CD4-positive, alpha-beta T cell treated with Interleukin-4 for 4 hours (primary cell): ENCODE data around the gene CPXM2.

ENCODE experiments used
- DNase-seq: peaks from one replicate; pipeline ENCODE4 v3.0.0-alpha.2; 2020

The CPXM2 gene

DNA sequence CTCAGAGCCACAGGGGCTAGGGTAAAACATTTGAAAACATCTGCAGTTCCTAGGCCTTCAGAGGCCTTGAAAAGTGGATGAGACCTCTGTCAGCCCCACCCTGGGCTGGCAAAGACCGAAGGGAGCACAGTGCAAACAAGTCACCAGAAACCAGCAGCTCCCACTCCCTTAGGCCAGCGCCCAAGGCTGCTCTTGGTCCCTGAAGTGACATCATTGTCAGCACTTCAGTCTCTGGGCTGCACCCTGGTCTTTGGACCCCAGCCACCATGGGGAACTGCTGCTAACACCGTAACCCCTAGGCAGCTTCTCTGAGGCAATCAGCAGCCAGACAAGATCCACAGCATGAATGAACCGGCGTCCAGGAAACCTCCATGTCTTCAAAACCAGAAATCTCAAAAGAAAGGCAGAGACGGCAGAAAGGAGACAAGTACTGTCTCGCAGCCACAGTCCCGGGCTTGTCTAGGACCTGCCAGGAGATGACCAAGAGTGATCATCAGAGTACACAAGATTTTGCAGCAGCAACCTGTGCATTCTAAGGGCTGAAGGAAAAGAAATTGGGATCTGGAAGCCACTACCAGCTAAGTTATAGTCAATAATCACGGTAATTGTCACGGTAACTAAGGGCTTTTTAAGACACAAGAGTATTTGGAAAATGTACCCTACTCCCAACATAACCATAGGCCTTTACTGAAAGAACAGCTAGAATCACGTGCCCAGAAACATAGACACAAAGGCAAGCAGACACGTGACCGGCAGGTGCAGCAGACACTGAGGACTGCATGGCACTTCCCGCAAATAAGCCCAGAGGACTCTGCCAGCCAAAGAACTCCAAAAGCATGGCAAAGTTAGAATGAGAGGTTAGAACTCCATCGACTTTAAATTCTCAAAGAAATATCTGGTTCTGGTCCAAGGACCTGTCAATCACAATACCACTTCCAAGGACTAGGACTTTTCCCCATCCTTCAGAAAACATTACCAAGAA lies 23.3 kb downstream of the CPXM2 start:
- no peak for DNase-seq

DNA sequence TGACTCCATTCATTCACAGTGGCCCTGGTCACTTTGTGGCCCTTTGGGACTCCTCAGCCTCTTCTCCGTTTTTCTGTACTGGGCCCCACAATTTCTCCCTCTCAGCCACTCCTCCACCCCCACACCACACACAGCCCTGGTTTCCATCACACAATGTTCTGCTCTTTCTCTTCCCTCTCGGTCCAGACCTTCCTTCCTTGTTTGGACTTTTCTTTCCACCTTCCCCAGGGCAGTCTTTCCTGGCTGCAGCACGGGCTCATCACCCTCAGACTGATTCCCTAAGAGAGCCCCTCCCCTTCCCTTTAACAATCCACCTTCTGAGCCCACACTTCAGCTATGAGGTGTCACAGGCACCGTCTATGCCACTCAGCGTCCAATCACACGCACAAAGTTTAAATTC lies 25.7 kb downstream of the CPXM2 start:
- DNase-seq: no peak

DNA sequence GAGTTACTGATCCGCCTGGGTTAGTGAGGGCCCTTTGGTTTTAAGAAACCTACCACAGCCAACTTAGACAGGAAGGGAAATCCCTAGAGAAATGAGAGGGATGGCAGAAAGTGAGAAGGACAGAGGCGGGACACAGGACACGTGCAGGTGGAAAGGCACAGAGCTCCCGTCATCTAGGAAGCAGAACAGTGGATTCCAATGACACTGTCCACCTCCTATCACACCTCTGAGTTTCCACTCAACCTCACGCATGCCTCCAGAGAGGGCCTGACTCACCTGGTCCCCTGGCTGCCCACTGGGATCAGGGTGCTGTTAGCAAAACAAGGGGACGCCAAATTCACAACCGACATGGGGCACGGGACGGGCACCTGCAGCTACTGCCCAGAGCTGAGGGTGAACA lies 26.3 kb downstream of the CPXM2 start:
- no peak for DNase-seq

DNA sequence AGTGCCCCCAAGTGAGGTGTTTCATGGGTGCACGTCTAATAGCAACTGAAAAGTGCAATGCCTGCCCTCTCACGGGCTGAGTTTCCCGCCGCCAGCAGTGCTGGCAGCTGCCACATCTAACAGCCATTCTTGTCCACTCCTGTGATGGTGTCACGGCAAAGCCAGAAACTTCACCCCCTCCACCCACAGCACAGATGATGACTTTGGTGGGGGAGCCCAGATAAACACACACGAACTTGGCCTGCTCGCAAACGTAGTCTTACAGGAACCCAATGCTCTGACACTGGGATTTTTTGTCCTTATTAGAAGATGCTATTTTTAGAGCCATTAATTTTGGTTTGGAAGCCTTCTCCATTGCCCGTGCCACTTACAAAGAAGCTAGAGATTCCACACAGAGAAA lies 26.7 kb downstream of the CPXM2 start:
- DNase-seq: no peak

DNA sequence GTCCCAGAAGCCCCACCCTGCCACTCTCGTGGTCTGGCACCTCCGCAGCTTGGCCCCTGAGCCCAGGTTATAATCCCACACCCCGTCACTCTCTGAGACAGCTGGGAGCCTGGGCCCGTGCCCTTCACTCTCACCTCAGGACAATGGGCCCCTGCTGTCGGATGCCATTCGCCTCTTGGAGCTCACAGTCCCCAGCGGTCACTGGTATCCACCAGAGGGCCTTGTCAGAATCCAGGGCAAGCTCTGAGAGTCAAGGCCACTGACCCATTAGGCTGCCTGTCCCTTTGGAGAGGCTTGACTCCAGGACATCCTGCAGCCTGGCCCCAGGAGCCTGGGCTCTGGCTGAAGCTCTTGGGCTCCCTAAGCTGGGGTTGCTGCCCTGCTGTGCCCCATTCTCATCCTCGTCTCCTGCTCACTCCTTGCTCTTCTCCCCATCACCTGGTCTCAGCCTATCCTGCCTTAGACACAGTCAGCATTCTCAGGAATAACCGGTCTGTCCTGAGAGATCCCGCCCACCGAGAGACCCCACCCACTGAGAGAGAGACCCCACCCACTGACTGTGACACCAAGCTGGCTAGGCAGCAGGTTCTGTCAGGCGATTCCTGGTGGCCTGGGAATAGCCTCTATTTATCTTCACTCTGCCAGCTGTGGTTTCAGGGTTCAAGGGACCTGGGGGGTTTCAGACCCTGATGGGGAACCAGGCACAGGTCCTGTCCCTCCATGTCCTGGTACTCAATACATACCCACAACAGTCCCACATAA lies 27.7 kb downstream of the CPXM2 start:
- DNase-seq: no peak

DNA sequence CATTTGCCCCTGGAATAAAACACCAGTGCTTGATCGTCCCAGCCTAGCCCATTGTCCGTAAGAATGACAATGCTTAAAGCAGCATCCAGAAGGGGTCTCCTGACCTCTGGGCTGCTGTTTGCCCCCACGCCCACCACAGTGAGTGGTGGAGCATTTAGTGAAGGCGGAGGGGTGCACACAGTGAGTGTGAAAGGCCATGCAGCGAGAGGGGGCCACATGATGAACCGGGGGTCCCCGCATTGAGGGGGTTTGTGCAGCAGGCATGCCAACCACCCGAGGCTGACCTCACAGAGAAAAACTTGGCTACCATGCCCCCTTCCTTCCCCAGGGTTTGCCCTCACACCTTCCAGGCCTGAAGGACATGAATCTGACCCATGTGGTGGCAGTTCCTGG lies 28.4 kb downstream of the CPXM2 start:
- DNase-seq: no peak

DNA sequence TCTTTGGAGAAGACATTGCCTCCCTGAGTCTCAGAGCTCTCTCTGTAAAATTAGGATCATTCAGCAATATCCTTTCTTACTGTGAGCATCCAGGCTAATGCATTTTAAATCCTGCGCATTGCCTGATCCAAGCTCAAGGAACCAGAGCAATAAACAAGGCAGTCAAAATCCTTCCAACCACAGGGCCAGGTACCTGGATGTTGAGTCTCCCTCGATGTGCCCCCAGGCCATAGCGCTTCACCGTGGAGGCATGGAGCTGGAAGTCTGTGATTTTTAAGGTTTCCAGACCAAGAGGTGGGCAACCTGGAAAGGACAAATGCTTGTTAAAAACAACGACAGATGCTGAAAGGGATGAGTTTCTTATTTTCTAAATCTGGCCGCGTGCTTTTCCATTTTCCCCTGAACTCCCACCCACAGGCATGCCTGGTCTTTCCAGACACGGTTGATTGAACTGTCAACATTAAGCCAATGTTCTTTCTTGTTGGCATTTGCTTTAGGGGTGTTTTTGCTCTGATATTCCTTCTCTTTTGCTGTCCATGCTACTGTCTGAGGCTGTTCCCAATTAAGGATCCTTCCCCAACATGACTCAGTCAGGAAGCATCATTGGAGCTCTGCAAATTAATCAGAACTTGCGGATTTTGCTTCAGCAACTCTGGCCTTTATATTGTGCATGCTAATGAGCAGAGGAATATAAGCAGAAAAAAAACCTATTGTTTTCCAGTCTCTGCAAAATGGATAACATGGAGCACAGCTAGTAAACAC lies 29.0 kb downstream of the CPXM2 start:
- no peak for DNase-seq

DNA sequence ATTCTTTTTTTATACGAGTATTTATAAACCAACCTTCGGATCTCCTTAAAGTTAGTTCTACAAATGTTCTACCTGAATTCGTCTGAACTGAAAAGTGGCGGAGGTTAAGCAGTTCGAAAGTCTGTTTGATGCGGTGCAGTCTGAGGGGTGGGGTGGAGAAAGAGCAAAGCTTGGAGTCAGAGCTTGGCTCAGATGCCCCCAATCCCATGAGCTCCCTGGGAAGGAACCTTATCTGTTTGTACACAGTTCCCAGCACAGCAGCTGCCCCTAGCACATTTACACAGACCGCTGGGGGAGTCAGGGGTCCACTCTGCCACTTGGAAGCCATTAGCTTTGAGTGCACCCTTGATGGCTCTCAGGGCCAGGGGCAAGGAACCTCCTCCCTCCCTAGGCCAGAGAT lies 30.8 kb downstream of the CPXM2 start:
- no peak for DNase-seq

DNA sequence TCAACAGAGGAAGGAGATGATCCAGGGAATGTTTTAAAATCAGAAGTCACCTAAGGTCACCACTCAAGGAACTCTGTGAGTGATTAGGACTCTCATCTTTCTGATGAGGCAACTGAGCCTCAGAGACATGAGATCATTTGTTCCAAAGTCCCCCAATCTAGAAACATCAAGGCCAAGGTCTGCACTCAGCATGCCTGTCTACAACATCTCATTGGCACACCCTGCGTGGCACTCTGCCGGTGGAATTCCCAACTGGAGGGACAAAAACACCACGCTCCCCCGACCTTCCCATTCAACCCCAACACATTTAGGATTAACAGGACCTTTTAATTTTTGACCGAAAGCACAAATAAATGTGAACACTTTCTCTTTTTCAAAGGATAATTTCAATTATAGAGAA lies 31.4 kb downstream of the CPXM2 start:
- DNase-seq: no peak

DNA sequence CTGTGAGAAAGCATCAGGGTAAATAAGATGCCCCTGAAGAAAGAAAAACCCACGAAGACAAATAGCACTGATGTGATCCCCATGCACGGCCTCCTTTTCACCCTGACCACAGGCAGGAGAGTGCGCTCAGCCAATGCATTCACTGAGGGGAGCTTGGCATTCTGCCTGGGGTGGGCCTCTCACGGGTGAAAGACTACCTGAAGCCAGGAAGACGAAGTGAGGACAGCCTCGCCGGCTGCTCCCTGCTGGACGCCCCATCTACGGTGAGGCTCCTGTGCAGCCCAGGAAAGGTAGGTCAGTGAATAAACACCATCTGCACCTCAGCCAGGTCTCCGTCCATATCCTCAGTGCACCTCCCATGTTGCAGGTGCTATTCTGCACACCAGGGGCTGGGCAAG lies 32.0 kb downstream of the CPXM2 start:
- no peak for DNase-seq

DNA sequence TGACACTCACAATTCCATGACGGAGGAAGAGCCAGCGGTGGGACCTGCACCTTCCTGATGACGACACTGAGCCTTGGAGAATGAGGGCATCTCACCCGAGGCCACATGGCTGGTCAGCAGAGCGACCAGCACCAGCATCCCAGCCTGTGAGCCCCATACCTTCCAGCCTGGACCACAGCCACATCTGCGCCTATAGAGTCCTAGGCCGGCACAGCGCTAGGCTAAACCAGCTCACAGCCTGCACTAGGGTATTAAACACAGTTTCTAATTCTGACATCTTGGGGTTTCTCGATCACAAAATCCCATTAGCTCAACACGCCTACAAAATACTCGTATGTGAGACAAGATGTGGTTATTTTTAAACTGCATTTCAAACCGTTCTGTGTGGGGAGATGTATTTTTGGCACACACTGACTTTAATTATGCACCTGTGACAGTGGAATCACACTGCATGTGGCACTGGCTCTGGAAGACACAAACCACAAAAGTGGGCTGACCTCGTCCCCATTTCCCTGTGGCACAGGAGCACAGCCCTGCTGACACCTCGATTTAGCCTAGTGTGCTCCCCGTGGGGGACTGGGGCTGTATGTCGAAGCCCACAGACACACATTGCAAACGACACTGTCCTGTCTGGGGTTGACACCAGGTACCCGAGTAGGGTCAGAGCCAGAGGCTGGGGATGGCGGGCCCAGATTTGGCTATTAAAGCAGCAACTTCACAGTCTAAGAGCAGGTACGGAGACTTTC lies 32.5 kb downstream of the CPXM2 start:
- DNase-seq: no peak

DNA sequence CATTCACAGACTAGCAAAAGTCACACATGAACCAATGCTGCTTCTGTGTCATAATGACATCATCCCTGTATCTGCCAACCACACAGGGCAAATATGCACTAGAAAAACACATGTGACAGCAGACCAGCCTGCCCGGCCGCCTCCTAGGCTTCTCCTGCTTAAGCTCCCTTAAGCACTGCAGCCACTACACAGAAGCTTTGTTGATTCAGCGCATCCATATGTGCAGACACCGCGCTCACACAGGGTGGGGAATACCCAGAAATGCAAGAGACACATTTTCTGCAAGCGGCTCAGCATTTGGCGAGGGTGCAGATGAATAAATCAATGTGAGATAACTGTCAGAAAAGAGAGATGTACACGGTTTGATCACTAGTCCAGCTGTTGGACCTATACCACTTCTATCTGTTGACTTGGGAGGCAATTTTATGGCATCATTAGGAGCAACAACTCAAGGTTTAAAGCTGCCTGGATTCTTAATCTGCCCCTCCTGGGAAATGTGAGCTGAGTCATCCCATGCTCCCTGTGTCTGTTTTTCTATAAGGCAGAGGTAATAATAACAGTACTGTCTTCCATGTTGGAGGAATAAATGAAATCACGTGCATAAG lies 33.4 kb downstream of the CPXM2 start:
- no peak for DNase-seq

DNA sequence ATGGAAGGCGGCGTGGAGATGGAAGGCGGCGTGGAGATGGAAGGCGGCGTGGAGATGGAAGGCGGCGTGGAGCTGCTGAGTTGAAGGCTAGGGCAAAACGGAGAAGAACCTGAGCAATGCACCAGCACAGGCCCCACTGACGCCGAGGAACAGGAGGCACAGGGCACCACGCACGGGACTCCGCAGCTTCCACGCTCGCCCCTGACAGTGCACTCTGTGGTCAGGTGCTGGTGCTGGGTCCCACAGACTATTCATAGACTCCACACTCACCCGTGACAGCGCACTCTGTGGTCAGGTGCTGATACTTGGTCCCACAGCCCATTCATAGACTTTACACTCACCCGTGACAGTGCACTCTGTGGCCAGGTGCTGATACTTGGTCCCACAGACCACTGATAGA lies 34.0 kb downstream of the CPXM2 start:
- DNase-seq: no peak

DNA sequence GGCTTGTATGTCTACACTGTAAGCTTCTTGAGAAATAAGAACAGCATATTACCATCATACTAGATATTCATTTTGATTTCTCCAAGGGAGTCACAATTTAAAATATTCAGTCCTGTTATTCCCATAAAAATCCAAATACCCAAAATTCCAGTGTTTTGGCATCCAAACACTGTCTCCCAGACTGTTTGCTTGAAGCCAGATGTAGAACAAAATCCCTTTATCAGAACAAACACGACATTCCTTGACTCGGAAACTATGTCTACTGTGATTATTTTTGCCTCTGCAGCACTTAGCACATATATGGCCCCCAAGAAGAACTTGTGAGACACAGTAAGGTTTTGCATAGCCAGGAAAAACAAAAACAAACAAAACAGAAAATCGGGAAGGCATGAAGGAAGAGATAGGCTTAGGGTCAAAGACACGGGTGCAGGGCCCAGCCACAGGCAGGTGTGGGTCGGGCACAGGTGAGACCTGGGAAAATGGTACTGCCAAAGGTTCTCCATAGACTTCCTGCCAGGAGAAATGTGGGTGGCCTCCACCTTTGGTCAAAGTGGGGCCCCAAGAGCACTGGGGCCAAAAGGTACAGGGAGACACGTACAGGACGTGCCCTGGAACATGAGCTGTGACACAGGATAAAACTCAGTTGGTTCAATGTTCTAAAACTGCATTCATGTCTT lies 36.5 kb downstream of the CPXM2 start:
- DNase-seq: no peak

DNA sequence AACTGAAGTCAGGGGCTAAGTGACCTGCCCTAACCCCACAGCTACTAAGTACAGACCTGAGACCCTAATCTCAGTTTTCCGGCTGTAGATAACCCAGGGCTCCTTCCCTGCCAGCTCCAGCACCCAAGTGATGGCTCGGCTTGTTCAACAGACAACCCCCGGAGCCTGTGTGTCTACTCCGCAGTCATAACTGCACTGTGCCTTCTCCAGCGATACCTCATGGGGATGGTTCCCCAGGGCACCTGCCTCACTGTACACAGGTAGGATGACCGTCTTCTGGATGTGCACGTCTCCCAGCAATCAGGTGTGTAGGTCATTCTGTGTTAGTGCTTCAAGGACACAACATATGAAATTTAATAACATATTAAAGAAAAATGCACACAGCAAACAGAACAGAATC lies 37.1 kb downstream of the CPXM2 start:
- DNase-seq: no peak

DNA sequence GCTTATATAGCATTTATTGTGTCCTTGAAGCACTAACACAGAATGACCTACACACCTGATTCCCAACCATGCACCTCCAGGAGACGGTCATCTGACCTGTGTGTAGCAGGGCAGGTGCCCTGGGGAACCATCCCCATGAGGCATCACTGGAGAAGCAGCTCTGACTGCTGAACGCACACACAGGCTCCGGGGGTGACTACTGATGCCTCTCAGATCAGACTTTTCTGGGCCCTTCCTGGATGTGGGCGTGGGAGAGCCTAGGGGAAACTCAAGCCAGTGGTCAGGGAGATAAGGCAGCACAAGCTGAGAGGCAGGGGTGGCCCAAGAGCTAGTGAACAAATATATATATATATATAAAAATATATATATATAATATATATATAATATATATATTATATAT lies 37.6 kb downstream of the CPXM2 start:
- DNase-seq: no peak

DNA sequence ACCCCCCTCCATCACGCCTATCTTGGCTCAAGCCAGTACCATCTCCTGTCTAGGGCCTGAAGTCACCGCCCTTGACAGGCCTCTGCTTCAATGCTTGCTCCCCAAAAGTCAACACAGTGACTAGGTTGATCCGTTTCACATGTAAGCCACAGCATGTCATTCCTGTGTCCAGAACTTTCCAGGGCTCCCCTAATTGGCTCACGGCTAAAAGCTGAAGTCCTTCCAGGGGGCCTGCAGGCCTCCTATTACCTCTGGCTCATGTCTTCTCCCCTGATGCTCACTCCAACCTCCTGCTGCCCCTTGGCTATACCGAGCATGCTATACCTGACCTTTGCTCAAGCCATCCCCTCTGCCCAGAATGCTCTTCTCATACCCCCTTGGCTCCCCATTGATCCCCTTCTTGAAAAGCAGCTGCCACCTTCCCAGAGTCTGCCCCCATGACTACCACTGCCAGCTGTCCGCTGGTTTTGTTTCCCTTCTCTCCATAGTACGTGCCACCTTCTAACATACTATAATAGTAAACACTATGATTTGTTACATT lies 39.1 kb downstream of the CPXM2 start:
- DNase-seq: no peak

DNA sequence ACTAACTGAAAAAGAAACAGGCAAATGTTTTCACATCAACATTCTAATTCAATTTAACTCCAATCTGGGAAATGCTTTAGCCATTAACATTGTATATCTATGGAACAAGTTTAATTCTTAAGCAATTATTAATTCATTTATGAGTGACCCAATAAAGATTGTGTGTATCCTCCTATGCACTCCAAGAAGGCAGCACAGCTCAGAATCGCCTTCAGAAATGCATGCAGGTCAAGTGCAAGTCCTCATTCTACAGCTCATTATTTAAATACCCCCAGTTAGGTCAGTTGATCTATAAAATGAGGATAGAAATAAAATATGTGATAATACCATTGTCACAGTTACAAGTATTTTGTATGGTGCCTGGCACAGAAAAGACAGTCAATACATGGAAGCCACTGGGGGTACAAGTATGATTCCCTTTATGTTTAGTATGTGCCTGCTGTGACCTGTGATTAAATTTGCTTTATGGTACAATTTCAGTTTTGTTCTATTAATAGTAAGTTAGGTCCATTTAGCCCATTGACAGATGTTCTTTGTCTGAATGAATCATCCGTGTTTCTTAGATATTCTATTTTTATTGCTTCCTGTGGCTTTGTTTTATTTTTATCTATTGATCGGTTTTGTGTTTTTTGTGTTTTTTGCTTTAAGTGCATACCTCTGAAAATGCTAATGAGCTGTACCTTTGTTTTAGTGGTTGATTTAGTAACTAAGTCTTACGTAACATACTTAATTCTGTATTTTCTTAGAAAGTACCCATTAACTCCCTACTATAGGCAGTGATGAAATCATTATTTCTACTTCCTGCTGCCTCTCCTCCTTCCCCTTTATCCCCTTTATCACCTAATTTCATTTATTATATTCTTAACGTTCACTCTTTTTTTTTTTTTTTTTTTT lies 42.8 kb downstream of the CPXM2 start:
- no peak for DNase-seq

DNA sequence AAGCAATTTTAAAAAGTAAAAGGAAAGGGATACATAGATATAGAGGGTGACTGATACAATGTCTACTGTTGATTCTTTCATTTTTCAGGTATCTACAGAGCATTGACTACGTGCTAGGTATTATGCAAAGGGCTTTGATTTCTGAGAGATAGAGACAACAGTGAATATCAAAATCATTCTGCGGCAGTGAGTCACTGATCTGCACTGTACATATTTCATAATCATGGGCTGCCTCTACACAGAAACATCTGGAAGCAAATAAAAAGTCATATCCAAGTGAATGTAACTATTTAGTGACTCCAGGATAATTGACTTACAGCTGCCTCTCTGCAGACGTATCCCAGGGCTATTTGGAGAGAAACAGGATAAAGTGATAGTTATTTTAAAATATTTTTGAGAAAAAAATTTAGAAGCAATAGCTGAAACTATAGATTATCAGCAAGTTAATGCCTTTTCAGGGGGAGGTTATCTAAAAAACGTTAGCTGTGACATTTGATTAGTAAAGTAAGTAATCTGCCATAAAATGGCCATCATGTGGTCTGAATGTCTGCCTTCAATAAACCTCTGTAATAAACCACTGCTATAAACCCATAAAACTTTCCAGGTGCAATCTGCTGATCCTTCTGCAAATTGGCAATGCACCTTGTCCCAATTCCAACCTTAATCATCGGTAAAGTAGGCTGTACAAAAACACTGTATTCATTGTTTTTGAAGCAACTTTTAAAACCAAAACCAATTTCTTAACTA lies 43.7 kb downstream of the CPXM2 start:
- no peak for DNase-seq

DNA sequence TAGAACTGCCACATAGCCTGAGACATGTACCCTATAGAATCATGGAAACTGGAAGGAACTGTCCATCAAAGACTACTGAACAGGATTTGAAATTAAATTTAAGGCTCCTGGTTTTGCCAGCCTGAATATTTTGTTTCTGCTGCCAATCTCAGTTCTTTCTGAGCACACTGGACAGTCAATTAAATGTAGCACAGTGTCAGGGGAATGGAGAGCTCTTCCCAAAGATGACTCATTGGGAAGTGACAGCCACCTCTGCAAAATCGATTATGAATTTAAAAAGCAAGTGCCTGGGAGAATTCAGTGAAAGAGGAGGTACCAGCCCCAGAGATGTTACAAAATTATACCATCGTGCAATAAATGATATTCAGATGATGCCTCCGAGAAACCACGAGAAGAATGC lies 47.8 kb downstream of the CPXM2 start:
- no peak for DNase-seq
